Measurements from ENCODE around the gene PRDX5.

- no peak for TF ChIP-seq CTCF (IDR thresholded peaks at IDR 0.05)
- no peak for TF ChIP-seq POLR2A (IDR thresholded peaks at IDR 0.05)
Measured at GRCh38 chr11:64324692-64325469, 7.0 kb downstream of the PRDX5 start.

Measured in right lobe of liver (tissue), 4 donors.